ENCODE results near the gene TPSAB1.

The TPSAB1 gene

DNA sequence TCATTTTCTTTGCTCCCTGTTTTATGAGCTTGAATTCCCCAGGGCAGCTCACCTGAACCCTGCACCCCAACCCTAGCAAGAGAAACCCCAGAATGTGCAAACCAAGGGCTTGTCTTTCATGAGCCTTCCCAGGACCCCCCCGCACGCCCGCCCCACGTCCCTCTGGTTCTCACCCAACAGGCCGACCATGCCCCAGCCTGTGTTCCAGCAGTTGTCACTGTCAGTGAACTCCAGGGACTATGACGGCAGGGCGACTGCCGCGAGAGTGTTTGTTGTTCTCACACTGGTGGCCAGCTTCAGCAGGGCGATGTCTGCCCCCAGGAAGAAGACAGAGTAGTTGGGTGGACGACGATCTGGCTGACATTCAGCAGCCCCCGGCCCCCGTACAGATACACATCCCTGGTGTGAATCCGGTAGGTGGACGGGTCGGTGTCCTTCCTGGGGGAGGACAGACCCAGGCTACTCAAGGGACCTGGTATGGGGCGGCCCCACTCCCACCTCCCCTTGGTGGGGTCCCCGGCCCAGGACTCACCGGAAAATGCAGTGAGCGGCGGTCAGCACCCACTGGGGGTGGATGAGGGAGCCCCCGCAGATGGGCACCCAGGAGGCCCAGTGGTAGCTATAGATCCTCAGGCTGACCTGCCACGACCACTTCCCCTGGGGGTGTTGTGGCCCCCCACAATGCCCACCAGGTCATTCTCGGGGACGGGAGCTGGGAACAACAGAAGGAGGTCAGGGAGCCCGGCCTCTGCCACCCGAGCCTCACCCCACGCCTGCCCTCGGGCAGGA, 35.5 kb downstream of the TPSAB1 start:
- Histone ChIP-seq H3F3A (ENCODE audit: insufficient read depth) (peaks cover 5% of the 10 kb centered on the region; the same call in 1 of the 2 replicates), H3K27me3 (ENCODE audit: low read length) (no peaks in the 10 kb centered on the region)

DNA sequence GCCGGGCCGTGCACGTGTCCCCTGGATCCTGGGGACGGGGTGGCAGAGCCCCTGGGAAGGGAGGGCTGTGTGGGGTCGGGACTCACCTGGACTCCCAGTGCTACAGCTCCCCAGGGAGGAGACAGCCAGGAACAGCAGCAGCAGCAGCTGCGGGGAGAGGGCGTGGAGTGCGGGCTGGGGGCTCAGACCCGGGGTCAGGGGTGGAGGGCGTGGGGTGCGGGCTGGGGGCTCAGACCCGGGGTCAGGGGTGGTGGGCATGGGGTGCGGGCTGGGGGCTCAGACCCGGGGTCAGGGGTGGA, 36.0 kb downstream of the TPSAB1 start:
- Histone ChIP-seq H3K27me3 (ENCODE audit: low read length) (no peaks in the 10 kb centered on the region), H3K9me2 (replicated peaks; ENCODE audit: insufficient read depth, low read length) (no peaks in the 10 kb centered on the region), H3K27ac (ENCODE audit: low read depth, low read length) (no peak overlapping the region), H3K9ac (ENCODE audit: low read length) (no peak overlapping the region), H3K9me3 (ENCODE audit: insufficient read depth, low read length) (no peaks in the 10 kb centered on the region), H3K4me2 (ENCODE audit: low read depth, low read length, poor library complexity, severe bottlenecking) (no peak overlapping the region), H3K36me3 (ENCODE audit: low read length) (no peaks in the 10 kb centered on the region), H4K20me1 (ENCODE audit: low read depth, low read length) (no peaks in the 10 kb centered on the region), H2AFZ (ENCODE audit: low read depth, low read length, severe bottlenecking) (no peak overlapping the region), H3F3A (ENCODE audit: insufficient read depth) (peaks cover 5% of the 10 kb centered on the region; the same call in 1 of the 2 replicates), H3K79me2 (ENCODE audit: insufficient read depth, low read length) (no peaks in the 10 kb centered on the region), H3K4me3 (ENCODE audit: insufficient read depth, low read length, poor library complexity, severe bottlenecking) (no peak overlapping the region)
- TF ChIP-seq, protein P1, sequence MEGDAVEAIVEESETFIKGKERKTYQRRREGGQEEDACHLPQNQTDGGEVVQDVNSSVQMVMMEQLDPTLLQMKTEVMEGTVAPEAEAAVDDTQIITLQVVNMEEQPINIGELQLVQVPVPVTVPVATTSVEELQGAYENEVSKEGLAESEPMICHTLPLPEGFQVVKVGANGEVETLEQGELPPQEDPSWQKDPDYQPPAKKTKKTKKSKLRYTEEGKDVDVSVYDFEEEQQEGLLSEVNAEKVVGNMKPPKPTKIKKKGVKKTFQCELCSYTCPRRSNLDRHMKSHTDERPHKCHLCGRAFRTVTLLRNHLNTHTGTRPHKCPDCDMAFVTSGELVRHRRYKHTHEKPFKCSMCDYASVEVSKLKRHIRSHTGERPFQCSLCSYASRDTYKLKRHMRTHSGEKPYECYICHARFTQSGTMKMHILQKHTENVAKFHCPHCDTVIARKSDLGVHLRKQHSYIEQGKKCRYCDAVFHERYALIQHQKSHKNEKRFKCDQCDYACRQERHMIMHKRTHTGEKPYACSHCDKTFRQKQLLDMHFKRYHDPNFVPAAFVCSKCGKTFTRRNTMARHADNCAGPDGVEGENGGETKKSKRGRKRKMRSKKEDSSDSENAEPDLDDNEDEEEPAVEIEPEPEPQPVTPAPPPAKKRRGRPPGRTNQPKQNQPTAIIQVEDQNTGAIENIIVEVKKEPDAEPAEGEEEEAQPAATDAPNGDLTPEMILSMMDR (IDR thresholded peaks at IDR 0.05; ENCODE audit: insufficient read depth, low read length, poor library complexity, severe bottlenecking), result no peak

More for the DNA sequence above, 35.5 kb downstream of the TPSAB1 start:
- H4K20me1 ChIP-seq (ENCODE audit: low read depth, low read length), result no peaks in the 10 kb centered on the region
- TF ChIP-seq EZH2phosphoT487 (conservative IDR thresholded peaks at IDR 0.05; ENCODE audit: low read length), result no peak
- TF ChIP-seq, protein P1 (IDR thresholded peaks at IDR 0.05; ENCODE audit: insufficient read depth, low read length, poor library complexity, severe bottlenecking), result no peak
- no peaks in the 10 kb centered on the region for H3K9me2 ChIP-seq (replicated peaks; ENCODE audit: insufficient read depth, low read length)
- no peak overlapping the region for H3K4me2 ChIP-seq (ENCODE audit: low read depth, low read length, poor library complexity, severe bottlenecking)
- H3K36me3 ChIP-seq (ENCODE audit: low read length), result no peaks in the 10 kb centered on the region
- no peaks in the 10 kb centered on the region for H3K9me3 ChIP-seq (ENCODE audit: insufficient read depth, low read length)
- no peaks in the 10 kb centered on the region for H3K79me2 ChIP-seq (ENCODE audit: insufficient read depth, low read length)
- no peak overlapping the region for H3K4me3 ChIP-seq (ENCODE audit: insufficient read depth, low read length, poor library complexity, severe bottlenecking)
- no peak overlapping the region for H3K27ac ChIP-seq (ENCODE audit: low read depth, low read length)
- no peak overlapping the region for H2AFZ ChIP-seq (ENCODE audit: low read depth, low read length, severe bottlenecking)
- H3K9ac ChIP-seq (ENCODE audit: low read length), result no peak overlapping the region

DNA sequence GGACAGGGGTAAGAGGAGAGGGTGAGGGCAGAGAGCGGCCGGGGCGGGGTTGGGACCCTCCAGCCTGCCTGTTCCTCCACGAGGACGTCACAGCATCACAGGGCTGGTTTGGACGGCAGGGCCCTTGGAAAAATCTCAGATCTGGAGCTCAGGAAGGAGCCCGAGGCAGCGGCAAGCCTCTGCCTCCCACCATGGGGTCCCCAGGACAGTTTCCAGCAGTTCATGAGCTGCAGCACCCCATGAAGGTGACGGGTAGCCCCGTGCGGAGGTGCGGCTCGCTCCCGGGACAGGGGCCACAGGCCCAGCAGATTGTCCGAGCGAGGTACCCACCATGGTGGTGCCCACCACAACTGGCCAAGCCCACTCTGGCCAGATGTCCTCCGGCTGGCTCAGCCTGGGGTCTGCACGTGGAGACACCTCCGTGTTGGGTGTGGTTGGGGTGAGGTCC, 36.7 kb downstream of the TPSAB1 start:
- Histone ChIP-seq H3K9me3 (ENCODE audit: insufficient read depth, low read length) (no peaks in the 10 kb centered on the region), H2AFZ (ENCODE audit: low read depth, low read length, severe bottlenecking) (no peak overlapping the region), H3K27ac (ENCODE audit: low read depth, low read length) (no peak overlapping the region), H3K79me2 (ENCODE audit: insufficient read depth, low read length) (no peaks in the 10 kb centered on the region), H3K27me3 (ENCODE audit: low read length) (no peaks in the 10 kb centered on the region), H3K9ac (ENCODE audit: low read length) (no peak overlapping the region), H3K36me3 (ENCODE audit: low read length) (no peaks in the 10 kb centered on the region), H3K4me3 (ENCODE audit: insufficient read depth, low read length, poor library complexity, severe bottlenecking) (no peak overlapping the region), H3K9me2 (replicated peaks; ENCODE audit: insufficient read depth, low read length) (no peaks in the 10 kb centered on the region), H4K20me1 (ENCODE audit: low read depth, low read length) (no peaks in the 10 kb centered on the region), H3F3A (ENCODE audit: insufficient read depth) (peaks cover 3% of the 10 kb centered on the region; the same call in 1 of the 2 replicates), H3K4me2 (ENCODE audit: low read depth, low read length, poor library complexity, severe bottlenecking) (no peak overlapping the region)
- no peak for TF ChIP-seq EZH2phosphoT487 (conservative IDR thresholded peaks at IDR 0.05; ENCODE audit: low read length)
- TF ChIP-seq, protein P1 (IDR thresholded peaks at IDR 0.05; ENCODE audit: insufficient read depth, low read length, poor library complexity, severe bottlenecking), result no peak

Measured in SU-DHL-6 (cell line).